Vagina (tissue), 2 donors: ENCODE data around the gene CHD6.

ENCODE experiments used
- POLR2AphosphoS5 ChIP-seq, 2 donors: sonication (generic); formaldehyde crosslinking; IDR thresholded peaks; one replicate each; pipeline ENCODE4 v1.9.0; 2017; ENCODE audit warnings: antibody characterized with exemption in 2 of 2, mild to moderate bottlenecking in 2 of 2, low read depth in 1 of 2; ENCODE audit not compliant: insufficient read depth in 1 of 2
- TF ChIP-seq, protein P1 (sequence below), 3 experiments: fragments of 450-650 bp in 2 of 3; fragments of 200-600 bp in 1 of 3; sonication (generic) in 1 of 3; IDR thresholded peaks; one replicate each; pipeline ENCODE4 v1.5.1; 2017 to 2019; ENCODE audit warnings: antibody characterized with exemption in 3 of 3, mild to moderate bottlenecking in 2 of 3, moderate library complexity in 2 of 3

DNA sequence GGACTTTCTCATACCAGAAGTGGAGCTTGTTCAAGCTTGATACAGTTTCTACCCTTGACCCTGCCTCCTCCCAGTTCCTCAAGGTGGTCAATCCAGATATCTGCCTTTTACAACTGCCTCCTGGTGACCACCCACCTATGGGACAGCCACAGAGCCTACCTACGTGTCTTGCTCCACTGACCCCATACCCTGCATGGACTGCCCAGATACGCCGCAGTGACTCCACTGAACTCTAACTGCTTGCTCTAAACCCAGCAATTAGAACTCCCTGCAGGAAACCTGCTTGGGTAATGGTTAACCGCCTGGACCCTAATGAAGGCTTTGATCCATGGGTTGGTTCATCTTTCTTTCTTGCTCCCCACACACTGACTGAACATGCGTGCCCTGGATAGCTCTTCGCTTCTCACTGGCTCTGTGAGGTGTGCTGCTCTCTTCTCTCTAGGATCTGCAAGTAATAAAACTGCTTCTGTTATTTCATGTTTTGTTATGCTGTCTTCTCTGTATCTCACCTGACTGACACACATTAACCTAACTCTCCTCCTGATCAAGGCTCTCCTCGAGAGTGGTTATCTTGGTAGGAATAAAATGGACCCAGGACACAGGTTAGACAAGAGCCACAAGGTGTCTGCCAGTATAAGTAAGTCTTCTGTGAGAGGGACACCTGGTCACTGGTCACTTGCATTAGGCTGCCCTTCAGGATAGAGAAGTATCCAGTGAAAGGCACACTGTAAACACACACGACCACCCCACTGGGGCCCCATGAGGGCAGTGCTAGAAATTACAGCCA is 79.2 kb downstream of the CHD6 start:
- TF ChIP-seq, protein P1, sequence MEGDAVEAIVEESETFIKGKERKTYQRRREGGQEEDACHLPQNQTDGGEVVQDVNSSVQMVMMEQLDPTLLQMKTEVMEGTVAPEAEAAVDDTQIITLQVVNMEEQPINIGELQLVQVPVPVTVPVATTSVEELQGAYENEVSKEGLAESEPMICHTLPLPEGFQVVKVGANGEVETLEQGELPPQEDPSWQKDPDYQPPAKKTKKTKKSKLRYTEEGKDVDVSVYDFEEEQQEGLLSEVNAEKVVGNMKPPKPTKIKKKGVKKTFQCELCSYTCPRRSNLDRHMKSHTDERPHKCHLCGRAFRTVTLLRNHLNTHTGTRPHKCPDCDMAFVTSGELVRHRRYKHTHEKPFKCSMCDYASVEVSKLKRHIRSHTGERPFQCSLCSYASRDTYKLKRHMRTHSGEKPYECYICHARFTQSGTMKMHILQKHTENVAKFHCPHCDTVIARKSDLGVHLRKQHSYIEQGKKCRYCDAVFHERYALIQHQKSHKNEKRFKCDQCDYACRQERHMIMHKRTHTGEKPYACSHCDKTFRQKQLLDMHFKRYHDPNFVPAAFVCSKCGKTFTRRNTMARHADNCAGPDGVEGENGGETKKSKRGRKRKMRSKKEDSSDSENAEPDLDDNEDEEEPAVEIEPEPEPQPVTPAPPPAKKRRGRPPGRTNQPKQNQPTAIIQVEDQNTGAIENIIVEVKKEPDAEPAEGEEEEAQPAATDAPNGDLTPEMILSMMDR (IDR thresholded peaks at IDR 0.05), result no peak
- TF ChIP-seq POLR2AphosphoS5 (IDR thresholded peaks at IDR 0.05; ENCODE audit: insufficient read depth in 1 of 2, low read depth in 1 of 2), result no peak
